ENCODE data around the gene TMPRSS9. TPM values are rescaled to one million over a fixed set of nuclear protein-coding genes. Genes with fewer than 3 reads are reported as not detected.

Gene TMPRSS9
- polyA plus RNA-seq, 1 donor from 2014 or later = not detected

- Histone ChIP-seq H3K9me3 (ENCODE audit: low read length) (no peaks in the 10 kb centered on the region), H2AFZ (ENCODE audit: low read depth, low read length) (no peak overlapping the region), H3K9ac (ENCODE audit: low read length) (no peak overlapping the region), H4K20me1 (ENCODE audit: insufficient read depth) (no peaks in the 10 kb centered on the region), H3F3A (ENCODE audit: insufficient read depth, low read length, poor library complexity, severe bottlenecking) (no peaks in the 10 kb centered on the region), H3K27me3 (ENCODE audit: insufficient read depth, low read depth, low read length) (no peaks in the 10 kb centered on the region), H3K79me2 (replicated peaks; ENCODE audit: insufficient read depth, low read length) (no peaks in the 10 kb centered on the region), H3K36me3 (ENCODE audit: insufficient read depth, low read length) (no peaks in the 10 kb centered on the region), H3K4me2 (ENCODE audit: low read length) (no peak overlapping the region), H3K9me2 (ENCODE audit: insufficient read depth, low read length) (no peaks in the 10 kb centered on the region), H3K27ac (ENCODE audit: low read length) (no peak overlapping the region), H3K4me3 (ENCODE audit: low read length) (no peak overlapping the region)
- TF ChIP-seq TAF1 (IDR thresholded peaks at IDR 0.05; ENCODE audit: low read depth) (no peak), CTCF (IDR thresholded peaks at IDR 0.05; ENCODE audit: poor library complexity, severe bottlenecking) (no peak), POLR2AphosphoS5 (IDR thresholded peaks at IDR 0.05) (no peak), EP300 (conservative IDR thresholded peaks at IDR 0.05; ENCODE audit: poor library complexity, severe bottlenecking) (no peak)
These were observed 39.1 kb upstream of the TMPRSS9 start for GRCh38 chr19:2320939-2321338.

- Histone ChIP-seq H2AFZ (ENCODE audit: low read depth, low read length) (no peak overlapping the region), H3F3A (ENCODE audit: insufficient read depth, low read length, poor library complexity, severe bottlenecking) (no peaks in the 10 kb centered on the region), H3K9me2 (ENCODE audit: insufficient read depth, low read length) (no peaks in the 10 kb centered on the region), H3K36me3 (ENCODE audit: insufficient read depth, low read length) (no peaks in the 10 kb centered on the region), H4K20me1 (ENCODE audit: insufficient read depth) (no peaks in the 10 kb centered on the region), H3K27ac (ENCODE audit: low read length) (no peak overlapping the region), H3K4me3 (ENCODE audit: low read length) (no peak overlapping the region), H3K79me2 (replicated peaks; ENCODE audit: insufficient read depth, low read length) (peaks cover 2% of the 10 kb centered on the region), H3K4me2 (ENCODE audit: low read length) (no peak overlapping the region), H3K9ac (ENCODE audit: low read length) (no peak overlapping the region), H3K9me3 (ENCODE audit: low read length) (no peaks in the 10 kb centered on the region), H3K27me3 (ENCODE audit: insufficient read depth, low read depth, low read length) (no peaks in the 10 kb centered on the region)
- no peak for TF ChIP-seq TAF1 (IDR thresholded peaks at IDR 0.05; ENCODE audit: low read depth)
- TF ChIP-seq SMC3 (conservative IDR thresholded peaks at IDR 0.05; ENCODE audit: poor library complexity) = no peak
- TF ChIP-seq EP300 (conservative IDR thresholded peaks at IDR 0.05; ENCODE audit: poor library complexity, severe bottlenecking) = no peak
- TF ChIP-seq EZH2 (IDR thresholded peaks at IDR 0.05; ENCODE audit: borderline replicate concordance, insufficient read depth, low read length, poor library complexity, severe bottlenecking) = no peak
- TF ChIP-seq MXI1 (conservative IDR thresholded peaks at IDR 0.05; ENCODE audit: poor library complexity, severe bottlenecking) = no peak
- no peak for TF ChIP-seq RAD21 (conservative IDR thresholded peaks at IDR 0.05)
- no peak for TF ChIP-seq POLR2AphosphoS5 (IDR thresholded peaks at IDR 0.05)
- no peak for TF ChIP-seq REST (IDR thresholded peaks at IDR 0.05; ENCODE audit: borderline replicate concordance)
- TF ChIP-seq CTCF (IDR thresholded peaks at IDR 0.05; ENCODE audit: poor library complexity, severe bottlenecking) = no peak
These were observed 38.3 kb upstream of the TMPRSS9 start for GRCh38 chr19:2321565-2322283.

All from neural cell (in vitro differentiated cells).